ENCODE data around the gene RLIM. TPM values are rescaled to one million over a fixed set of nuclear protein-coding genes. Genes with fewer than 3 reads are reported as not detected.

RLIM gene
- total and polyA plus RNA-seq, 2 of the 13 experiments (the other 11 are each of a cell fraction or from before 2014, with no cell fraction given) = 7.7 to 24.5 TPM

DNA sequence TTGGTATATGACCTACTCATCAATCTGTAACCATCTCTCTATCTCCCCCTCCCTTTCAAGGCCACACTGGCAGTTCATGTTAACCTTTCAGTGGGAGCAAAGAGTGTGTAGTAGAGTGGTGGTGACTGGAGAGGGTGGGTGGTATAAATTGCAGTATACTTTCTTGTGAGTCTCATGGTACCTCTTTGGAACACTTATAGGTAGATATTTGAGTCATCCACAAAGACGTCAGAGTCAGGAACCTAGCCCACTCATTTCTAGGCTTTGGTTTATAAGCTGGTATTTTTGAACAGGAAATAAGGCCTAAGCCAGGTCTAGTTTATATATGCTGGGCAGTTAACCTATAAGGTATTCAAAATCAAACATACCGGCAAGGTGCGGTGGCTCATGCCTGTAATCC is 36.3 kb downstream of the RLIM start:
- WGBS (ENCODE audit: low lambda C conversion rate) = 94% methylated on average over 3 of the region's 3 CpGs
- intact Hi-C loops (cut with micrococcal nuclease; ENCODE audit: unreplicated experiment) (no loop called here), in situ Hi-C loops (cut with HindIII; ENCODE audit: extremely low pct_ligation_motif_present, low pct_unique_long_range_greater_than_20kb) (no loop called here)
- CTCF ChIA-PET (ENCODE audit: low intra/inter-chr PET ratio, low total read pairs) = no interaction called here
- DNase-seq (ENCODE audit: low spot score) (no peak), FAIRE-seq (no peak), ATAC-seq (no peak)
- Histone ChIP-seq H3K9me3 (ENCODE audit: low read length) (no peaks in the 10 kb centered on the region), H3K27ac (ENCODE audit: extremely low read length, insufficient read depth, low read length) (no peak overlapping the region), H2AFZ (ENCODE audit: low read length) (no peak overlapping the region), H3K79me2 (ENCODE audit: insufficient read depth, low read length) (no peaks in the 10 kb centered on the region), H3K4me3 (replicated peaks in 1 of 3; ENCODE audit: insufficient read depth in 1 of 3, low read depth in 2 of 3, low read length in 3 of 3) (no peak overlapping the region), H3K4me2 (ENCODE audit: low read depth, low read length) (no peak overlapping the region), H4K20me1 (ENCODE audit: insufficient read depth, low read length) (no peaks in the 10 kb centered on the region), H3K36me3 (replicated peaks in 1 of 2; ENCODE audit: control insufficient read depth in 1 of 2, insufficient read depth in 2 of 2, low read length in 2 of 2) (no peaks in the 10 kb centered on the region), H3K9ac (ENCODE audit: insufficient read depth, low read depth, low read length) (no peak overlapping the region), H3K4me1 (ENCODE audit: insufficient read depth, low read length) (no peaks in the 10 kb centered on the region), H3K27me3 (ENCODE audit: control insufficient read depth in 1 of 2, insufficient read depth in 2 of 2, low read length in 2 of 2) (no peaks in the 10 kb centered on the region)
- BruUV-seq (replicated peaks) = no TSS peak
- TF ChIP-seq ZFYVE20 (CRISPR knock-in tag; IDR thresholded peaks at IDR 0.05; ENCODE audit: borderline replicate concordance, low read depth) (no peak), RCOR2 (CRISPR knock-in tag; IDR thresholded peaks at IDR 0.05) (no peak), ZSCAN31 (CRISPR knock-in tag; IDR thresholded peaks at IDR 0.05; ENCODE audit: low read depth) (no peak), NFKB2 (CRISPR knock-in tag; IDR thresholded peaks at IDR 0.05; ENCODE audit: borderline replicate concordance) (no peak), ZFP90 (CRISPR knock-in tag; IDR thresholded peaks at IDR 0.05; ENCODE audit: borderline replicate concordance) (no peak), ATF1 (CRISPR knock-in tag; IDR thresholded peaks at IDR 0.05) (no peak), WIZ (CRISPR knock-in tag; IDR thresholded peaks at IDR 0.05) (no peak), FOXM1 (CRISPR knock-in tag; IDR thresholded peaks at IDR 0.05) (no peak), HDAC1 (CRISPR knock-in tag; IDR thresholded peaks at IDR 0.05) (no peak), SAP130 (CRISPR knock-in tag; IDR thresholded peaks at IDR 0.05; ENCODE audit: low read depth) (no peak), RXRA (CRISPR knock-in tag; IDR thresholded peaks at IDR 0.05) (no peak), CBX1 (IDR thresholded peaks at IDR 0.05; ENCODE audit: low read depth) (no peak), GZF1 (CRISPR knock-in tag; IDR thresholded peaks at IDR 0.05) (no peak), DNMT1 (CRISPR knock-in tag; IDR thresholded peaks at IDR 0.05) (no peak), RNF2 (conservative IDR thresholded peaks at IDR 0.05; ENCODE audit: low read depth) (no peak)
- TF ChIP-seq, protein P1, sequence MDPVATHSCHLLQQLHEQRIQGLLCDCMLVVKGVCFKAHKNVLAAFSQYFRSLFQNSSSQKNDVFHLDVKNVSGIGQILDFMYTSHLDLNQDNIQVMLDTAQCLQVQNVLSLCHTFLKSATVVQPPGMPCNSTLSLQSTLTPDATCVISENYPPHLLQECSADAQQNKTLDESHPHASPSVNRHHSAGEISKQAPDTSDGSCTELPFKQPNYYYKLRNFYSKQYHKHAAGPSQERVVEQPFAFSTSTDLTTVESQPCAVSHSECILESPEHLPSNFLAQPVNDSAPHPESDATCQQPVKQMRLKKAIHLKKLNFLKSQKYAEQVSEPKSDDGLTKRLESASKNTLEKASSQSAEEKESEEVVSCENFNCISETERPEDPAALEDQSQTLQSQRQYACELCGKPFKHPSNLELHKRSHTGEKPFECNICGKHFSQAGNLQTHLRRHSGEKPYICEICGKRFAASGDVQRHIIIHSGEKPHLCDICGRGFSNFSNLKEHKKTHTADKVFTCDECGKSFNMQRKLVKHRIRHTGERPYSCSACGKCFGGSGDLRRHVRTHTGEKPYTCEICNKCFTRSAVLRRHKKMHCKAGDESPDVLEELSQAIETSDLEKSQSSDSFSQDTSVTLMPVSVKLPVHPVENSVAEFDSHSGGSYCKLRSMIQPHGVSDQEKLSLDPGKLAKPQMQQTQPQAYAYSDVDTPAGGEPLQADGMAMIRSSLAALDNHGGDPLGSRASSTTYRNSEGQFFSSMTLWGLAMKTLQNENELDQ (CRISPR knock-in tag; IDR thresholded peaks at IDR 0.05; ENCODE audit: borderline replicate concordance) = no peak
- TF ChIP-seq, protein P2, sequence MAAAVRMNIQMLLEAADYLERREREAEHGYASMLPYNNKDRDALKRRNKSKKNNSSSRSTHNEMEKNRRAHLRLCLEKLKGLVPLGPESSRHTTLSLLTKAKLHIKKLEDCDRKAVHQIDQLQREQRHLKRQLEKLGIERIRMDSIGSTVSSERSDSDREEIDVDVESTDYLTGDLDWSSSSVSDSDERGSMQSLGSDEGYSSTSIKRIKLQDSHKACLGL (CRISPR knock-in tag; IDR thresholded peaks at IDR 0.05) = no peak
- TF ChIP-seq, protein P3, sequence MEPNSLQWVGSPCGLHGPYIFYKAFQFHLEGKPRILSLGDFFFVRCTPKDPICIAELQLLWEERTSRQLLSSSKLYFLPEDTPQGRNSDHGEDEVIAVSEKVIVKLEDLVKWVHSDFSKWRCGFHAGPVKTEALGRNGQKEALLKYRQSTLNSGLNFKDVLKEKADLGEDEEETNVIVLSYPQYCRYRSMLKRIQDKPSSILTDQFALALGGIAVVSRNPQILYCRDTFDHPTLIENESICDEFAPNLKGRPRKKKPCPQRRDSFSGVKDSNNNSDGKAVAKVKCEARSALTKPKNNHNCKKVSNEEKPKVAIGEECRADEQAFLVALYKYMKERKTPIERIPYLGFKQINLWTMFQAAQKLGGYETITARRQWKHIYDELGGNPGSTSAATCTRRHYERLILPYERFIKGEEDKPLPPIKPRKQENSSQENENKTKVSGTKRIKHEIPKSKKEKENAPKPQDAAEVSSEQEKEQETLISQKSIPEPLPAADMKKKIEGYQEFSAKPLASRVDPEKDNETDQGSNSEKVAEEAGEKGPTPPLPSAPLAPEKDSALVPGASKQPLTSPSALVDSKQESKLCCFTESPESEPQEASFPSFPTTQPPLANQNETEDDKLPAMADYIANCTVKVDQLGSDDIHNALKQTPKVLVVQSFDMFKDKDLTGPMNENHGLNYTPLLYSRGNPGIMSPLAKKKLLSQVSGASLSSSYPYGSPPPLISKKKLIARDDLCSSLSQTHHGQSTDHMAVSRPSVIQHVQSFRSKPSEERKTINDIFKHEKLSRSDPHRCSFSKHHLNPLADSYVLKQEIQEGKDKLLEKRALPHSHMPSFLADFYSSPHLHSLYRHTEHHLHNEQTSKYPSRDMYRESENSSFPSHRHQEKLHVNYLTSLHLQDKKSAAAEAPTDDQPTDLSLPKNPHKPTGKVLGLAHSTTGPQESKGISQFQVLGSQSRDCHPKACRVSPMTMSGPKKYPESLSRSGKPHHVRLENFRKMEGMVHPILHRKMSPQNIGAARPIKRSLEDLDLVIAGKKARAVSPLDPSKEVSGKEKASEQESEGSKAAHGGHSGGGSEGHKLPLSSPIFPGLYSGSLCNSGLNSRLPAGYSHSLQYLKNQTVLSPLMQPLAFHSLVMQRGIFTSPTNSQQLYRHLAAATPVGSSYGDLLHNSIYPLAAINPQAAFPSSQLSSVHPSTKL (CRISPR knock-in tag; IDR thresholded peaks at IDR 0.05) = no peak
- TF ChIP-seq, protein P4, sequence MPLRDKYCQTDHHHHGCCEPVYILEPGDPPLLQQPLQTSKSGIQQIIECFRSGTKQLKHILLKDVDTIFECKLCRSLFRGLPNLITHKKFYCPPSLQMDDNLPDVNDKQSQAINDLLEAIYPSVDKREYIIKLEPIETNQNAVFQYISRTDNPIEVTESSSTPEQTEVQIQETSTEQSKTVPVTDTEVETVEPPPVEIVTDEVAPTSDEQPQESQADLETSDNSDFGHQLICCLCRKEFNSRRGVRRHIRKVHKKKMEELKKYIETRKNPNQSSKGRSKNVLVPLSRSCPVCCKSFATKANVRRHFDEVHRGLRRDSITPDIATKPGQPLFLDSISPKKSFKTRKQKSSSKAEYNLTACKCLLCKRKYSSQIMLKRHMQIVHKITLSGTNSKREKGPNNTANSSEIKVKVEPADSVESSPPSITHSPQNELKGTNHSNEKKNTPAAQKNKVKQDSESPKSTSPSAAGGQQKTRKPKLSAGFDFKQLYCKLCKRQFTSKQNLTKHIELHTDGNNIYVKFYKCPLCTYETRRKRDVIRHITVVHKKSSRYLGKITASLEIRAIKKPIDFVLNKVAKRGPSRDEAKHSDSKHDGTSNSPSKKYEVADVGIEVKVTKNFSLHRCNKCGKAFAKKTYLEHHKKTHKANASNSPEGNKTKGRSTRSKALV (CRISPR knock-in tag; IDR thresholded peaks at IDR 0.05) = no peak
- POLR2A ChIA-PET = no interaction called here

Measured in HepG2 (cell line).